ENCODE results near the gene JAK1. TPM values are rescaled to one million over a fixed set of nuclear protein-coding genes. Genes with fewer than 3 reads are reported as not detected.
"Not testable (repeated sequence)": the region's sequence is repeated elsewhere in the genome, so short reads cannot be mapped to it uniquely, and the experiment has no call there.

The JAK1 gene
- total RNA-seq, 4 donors from 2014 or later, result 121 to 241 (median 165) TPM

DNA sequence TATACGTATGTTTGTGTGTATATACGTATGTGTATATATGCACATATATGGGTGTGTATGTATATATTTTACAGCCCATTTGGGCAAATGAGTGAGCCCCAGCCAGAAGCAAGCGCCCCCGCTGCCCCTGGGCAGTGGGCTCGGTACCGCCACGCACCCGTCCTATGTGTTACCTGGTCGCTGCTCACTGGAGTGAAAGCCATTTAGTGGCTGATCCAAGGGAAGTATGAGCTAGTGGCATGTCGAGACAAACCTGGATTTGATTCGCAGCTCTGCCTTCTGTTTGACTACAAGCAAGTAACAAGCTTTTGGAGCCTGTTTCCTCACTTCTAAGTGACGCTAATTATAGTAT is 35.8 kb upstream of the JAK1 start:
- Histone ChIP-seq H3K36me3 (no peaks in the 10 kb centered on the region), H3K9me3 (no peaks in the 10 kb centered on the region), H3K4me1 (peaks cover 10 to 13% of the 10 kb centered on the region in 2 donors), H3K27ac (peak overlapping the region; percentile 93 to 100 (median 96)), H3K4me3 (peak overlapping the region; percentile 60 to 87 (median 80)), H3K27me3 (no peaks in the 10 kb centered on the region)
- TF ChIP-seq POLR2A (IDR thresholded peaks at IDR 0.05), result no peak
- TF ChIP-seq, protein P1, sequence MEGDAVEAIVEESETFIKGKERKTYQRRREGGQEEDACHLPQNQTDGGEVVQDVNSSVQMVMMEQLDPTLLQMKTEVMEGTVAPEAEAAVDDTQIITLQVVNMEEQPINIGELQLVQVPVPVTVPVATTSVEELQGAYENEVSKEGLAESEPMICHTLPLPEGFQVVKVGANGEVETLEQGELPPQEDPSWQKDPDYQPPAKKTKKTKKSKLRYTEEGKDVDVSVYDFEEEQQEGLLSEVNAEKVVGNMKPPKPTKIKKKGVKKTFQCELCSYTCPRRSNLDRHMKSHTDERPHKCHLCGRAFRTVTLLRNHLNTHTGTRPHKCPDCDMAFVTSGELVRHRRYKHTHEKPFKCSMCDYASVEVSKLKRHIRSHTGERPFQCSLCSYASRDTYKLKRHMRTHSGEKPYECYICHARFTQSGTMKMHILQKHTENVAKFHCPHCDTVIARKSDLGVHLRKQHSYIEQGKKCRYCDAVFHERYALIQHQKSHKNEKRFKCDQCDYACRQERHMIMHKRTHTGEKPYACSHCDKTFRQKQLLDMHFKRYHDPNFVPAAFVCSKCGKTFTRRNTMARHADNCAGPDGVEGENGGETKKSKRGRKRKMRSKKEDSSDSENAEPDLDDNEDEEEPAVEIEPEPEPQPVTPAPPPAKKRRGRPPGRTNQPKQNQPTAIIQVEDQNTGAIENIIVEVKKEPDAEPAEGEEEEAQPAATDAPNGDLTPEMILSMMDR (IDR thresholded peaks at IDR 0.05 in 4 of 5, conservative IDR thresholded peaks at IDR 0.05 in 1 of 5), result no peak
- no peak for ATAC-seq
- intact Hi-C loops (cut with DNase I; ENCODE audit: low total_unique reads), result loop anchor here (2.0 kb wide), 2 partner anchors 35 to 65 kb away; partner anchors contain the start of gene JAK1
- peak in 1 of 2 donors; percentile 5 for DNase-seq
- in situ Hi-C loops (cut with MboI; ENCODE audit: low sequenced_read_pairs in 4 of 4), result no loop called here

DNA sequence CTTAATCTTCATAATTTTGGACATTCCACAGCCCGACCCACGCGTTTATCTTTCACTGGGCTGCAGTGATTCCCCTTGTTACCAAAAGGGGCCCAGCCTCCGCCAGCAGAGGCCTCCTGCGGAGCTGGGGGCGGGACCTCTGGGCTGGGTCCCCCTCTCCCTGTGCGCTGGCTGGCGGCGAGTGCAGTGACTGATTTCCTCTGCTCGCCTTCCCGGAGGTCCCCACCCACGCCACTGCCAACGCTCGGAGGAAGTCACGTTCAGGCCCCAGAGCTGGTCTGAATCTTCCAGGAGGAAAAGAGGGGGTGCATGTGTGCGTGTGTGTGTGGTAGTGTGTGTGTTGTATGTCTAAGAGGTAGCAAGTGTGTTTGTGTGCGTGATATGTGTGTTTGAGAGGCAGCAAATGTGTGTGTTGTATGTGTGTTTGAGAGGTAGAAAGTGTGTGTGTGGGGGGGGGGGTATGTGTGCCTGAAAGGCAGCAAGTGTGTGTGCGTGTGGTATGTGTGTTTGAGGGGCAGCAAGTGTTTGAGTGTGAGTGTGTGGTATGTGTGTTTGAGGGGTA is 35.0 kb upstream of the JAK1 start:
- peak; percentile 58 to 59 for DNase-seq
- Histone ChIP-seq H3K9me3 (no peaks in the 10 kb centered on the region), H3K27me3 (no peaks in the 10 kb centered on the region), H3K36me3 (no peaks in the 10 kb centered on the region), H3K27ac (peak overlapping the region; percentile 93 to 100 (median 96)), H3K4me1 (peaks cover 10 to 13% of the 10 kb centered on the region in 2 donors), H3K4me3 (peak overlapping the region in 1 of 4 donors; percentile 10)
- no peak for ATAC-seq
- TF ChIP-seq, protein P1 (IDR thresholded peaks at IDR 0.05 in 4 of 5, conservative IDR thresholded peaks at IDR 0.05 in 1 of 5), result no peak
- peak; percentile 43 to 58 for TF ChIP-seq POLR2A (IDR thresholded peaks at IDR 0.05)
- in situ Hi-C loops (cut with MboI; ENCODE audit: low sequenced_read_pairs in 4 of 4) (no loop called here), intact Hi-C loops (cut with DNase I; ENCODE audit: low total_unique reads) (no loop called here)

DNA sequence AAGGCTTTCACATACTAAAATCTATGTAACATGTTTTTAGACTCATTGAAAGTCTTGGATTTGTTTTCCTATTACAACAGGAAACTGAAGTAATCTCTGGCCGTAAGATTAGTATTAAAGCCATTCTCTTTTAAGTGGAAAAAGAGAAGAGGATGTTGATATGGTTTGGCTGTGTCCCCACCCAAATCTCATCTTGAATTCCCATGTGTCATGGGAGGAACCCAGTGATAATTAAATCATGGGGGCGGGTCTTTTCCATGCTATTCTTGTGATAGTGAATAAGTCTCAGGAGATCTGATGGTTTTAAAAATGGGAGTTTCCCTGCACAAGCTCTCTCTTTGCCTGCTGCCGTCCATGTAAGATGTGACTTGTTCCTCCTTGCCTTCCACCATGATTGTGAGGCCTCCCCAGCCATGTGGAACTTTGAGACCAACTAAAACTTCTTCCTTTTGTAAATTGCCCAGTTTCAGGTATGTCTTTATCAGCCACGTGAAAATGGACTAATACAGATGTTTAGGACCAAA is 32.1 kb upstream of the JAK1 start:
- H3K36me3 ChIP-seq; DNase-seq; H3K9me3 ChIP-seq; H3K4me1 ChIP-seq; H3K27ac ChIP-seq; in situ Hi-C loops (cut with MboI; ENCODE audit: low sequenced_read_pairs in 4 of 4); H3K27me3 ChIP-seq; ATAC-seq; H3K4me3 ChIP-seq; intact Hi-C loops (cut with DNase I; ENCODE audit: low total_unique reads): not testable (repeated sequence)

DNA sequence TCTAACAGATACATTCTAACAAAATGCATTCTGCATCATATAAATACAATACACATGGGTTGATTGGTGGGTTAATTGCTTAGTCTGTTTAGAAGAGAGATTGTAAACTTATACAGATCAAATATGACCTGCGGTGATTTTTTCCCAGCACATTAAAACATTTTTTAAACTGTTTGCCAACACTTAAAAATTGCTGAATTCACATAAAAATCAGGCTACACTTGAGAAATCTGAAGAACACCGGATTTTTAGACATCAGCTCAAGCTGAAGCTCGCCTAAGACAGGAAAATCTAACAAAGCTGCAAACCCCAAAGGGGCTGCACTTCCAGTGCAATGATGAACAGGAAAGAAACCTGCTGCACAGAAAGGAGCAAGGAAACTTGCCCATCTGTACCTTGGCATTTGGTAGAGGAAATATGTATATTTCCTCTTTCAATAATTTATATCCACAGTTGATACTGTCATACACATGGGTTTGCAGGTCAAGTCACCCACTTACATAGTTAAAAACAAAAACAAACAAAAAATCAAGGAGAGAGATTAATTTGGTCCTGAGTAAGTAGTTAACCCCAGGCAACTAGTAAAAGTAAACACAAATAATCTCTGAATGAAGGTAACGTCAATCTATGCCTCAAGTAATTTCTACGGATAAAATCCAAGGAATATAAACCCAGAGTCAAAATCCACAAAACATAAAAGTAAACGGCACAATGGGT is 30.4 kb upstream of the JAK1 start:
- no peaks in the 10 kb centered on the region for H3K27me3 ChIP-seq
- H3K9me3 ChIP-seq, result no peaks in the 10 kb centered on the region
- DNase-seq (no peak), ATAC-seq (no peak)
- no peak overlapping the region for H3K27ac ChIP-seq
- no peak for TF ChIP-seq POLR2A (IDR thresholded peaks at IDR 0.05)
- TF ChIP-seq, protein P1 (IDR thresholded peaks at IDR 0.05 in 4 of 5, conservative IDR thresholded peaks at IDR 0.05 in 1 of 5), result no peak
- H3K4me3 ChIP-seq, result no peak overlapping the region
- intact Hi-C loops (cut with DNase I; ENCODE audit: low total_unique reads) (no loop called here), in situ Hi-C loops (cut with MboI; ENCODE audit: low sequenced_read_pairs in 4 of 4) (no loop called here)
- H3K36me3 ChIP-seq, result no peaks in the 10 kb centered on the region
- peaks cover under 1 to 3% of the 10 kb centered on the region in 2 donors for H3K4me1 ChIP-seq

DNA sequence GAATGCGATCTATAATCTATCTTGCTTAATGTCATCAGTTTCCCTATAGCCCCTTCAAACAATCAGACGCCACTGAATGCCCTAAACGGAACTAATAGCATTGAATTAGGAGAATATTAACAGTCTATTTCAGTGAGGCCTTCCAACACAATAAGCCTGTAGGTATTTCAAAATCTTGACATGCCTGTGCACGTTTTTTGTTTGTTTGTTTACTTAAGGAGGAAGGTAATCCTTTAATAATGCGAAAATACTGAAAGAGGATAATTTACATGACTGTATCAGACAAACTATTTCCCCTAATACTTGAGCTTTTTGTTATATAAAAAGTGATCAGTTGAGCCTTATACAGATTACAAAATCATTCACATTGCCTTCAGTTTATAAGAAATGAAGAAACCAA is 29.0 kb upstream of the JAK1 start:
- no peak for ATAC-seq
- no peaks in the 10 kb centered on the region for H3K9me3 ChIP-seq
- in situ Hi-C loops (cut with MboI; ENCODE audit: low sequenced_read_pairs in 4 of 4), result no loop called here
- H3K27me3 ChIP-seq, result no peaks in the 10 kb centered on the region
- no peak overlapping the region for H3K4me3 ChIP-seq
- TF ChIP-seq POLR2A (IDR thresholded peaks at IDR 0.05), result no peak
- TF ChIP-seq, protein P1 (IDR thresholded peaks at IDR 0.05 in 4 of 5, conservative IDR thresholded peaks at IDR 0.05 in 1 of 5), result no peak
- H3K36me3 ChIP-seq, result no peaks in the 10 kb centered on the region
- H3K4me1 ChIP-seq, result no peaks in the 10 kb centered on the region
- intact Hi-C loops (cut with DNase I; ENCODE audit: low total_unique reads), result no loop called here
- no peak for DNase-seq
- H3K27ac ChIP-seq, result no peak overlapping the region

All from gastrocnemius medialis (tissue), 4 donors.